ENCODE measurements around the gene HTN3. TPM values are rescaled to one million over a fixed set of nuclear protein-coding genes. Genes with fewer than 3 reads are reported as not detected.

HTN3 gene
- total RNA-seq, 1 experiment from 2014 or later: not detected

DNA sequence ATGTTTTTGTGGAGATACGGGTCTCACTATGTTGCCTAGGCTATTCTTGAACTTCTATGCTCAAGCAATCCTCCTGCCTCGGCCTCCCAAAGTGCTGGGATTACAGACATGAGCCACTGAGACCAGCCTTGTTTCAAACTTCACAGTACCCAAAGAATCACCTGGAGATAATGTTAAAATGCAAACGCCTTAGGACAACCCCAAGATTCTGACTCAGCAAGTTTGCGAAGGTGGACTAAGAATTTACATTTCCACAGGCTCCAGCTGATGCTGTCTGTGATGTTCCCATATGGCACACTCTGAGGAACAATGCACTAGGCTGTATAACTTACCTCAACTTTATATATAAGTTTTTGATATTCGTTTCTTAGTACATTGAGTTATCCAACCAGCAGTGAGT lies 33.5 kb upstream of the HTN3 start:
- Histone ChIP-seq H3K9me3 (ENCODE audit: insufficient read depth, low read depth) (no peaks in the 10 kb centered on the region), H3K79me2 (ENCODE audit: low read depth) (no peaks in the 10 kb centered on the region), H3K4me3 (no peak overlapping the region), H2AFZ (no peak overlapping the region), H3K9me2 (ENCODE audit: insufficient read depth) (no peaks in the 10 kb centered on the region), H4K20me1 (ENCODE audit: insufficient read depth) (no peaks in the 10 kb centered on the region), H3K4me2 (no peak overlapping the region), H3K4me1 (replicated peaks; ENCODE audit: insufficient read depth) (no peaks in the 10 kb centered on the region), H3K27me3 (ENCODE audit: insufficient read depth, low read depth) (no peaks in the 10 kb centered on the region), H3F3A (ENCODE audit: insufficient read depth, low read depth) (no peaks in the 10 kb centered on the region), H3K27ac (no peak overlapping the region), H3K36me3 (ENCODE audit: low read depth) (no peaks in the 10 kb centered on the region)
- intact Hi-C loops (cut with micrococcal nuclease; ENCODE audit: unreplicated experiment): no loop called here
- BruUV-seq (replicated peaks): no TSS peak
- no peak for TF ChIP-seq EZH2 (IDR thresholded peaks at IDR 0.05; ENCODE audit: low read depth)
- TF ChIP-seq, protein P1, sequence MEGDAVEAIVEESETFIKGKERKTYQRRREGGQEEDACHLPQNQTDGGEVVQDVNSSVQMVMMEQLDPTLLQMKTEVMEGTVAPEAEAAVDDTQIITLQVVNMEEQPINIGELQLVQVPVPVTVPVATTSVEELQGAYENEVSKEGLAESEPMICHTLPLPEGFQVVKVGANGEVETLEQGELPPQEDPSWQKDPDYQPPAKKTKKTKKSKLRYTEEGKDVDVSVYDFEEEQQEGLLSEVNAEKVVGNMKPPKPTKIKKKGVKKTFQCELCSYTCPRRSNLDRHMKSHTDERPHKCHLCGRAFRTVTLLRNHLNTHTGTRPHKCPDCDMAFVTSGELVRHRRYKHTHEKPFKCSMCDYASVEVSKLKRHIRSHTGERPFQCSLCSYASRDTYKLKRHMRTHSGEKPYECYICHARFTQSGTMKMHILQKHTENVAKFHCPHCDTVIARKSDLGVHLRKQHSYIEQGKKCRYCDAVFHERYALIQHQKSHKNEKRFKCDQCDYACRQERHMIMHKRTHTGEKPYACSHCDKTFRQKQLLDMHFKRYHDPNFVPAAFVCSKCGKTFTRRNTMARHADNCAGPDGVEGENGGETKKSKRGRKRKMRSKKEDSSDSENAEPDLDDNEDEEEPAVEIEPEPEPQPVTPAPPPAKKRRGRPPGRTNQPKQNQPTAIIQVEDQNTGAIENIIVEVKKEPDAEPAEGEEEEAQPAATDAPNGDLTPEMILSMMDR (conservative IDR thresholded peaks at IDR 0.05): no peak
- CTCF ChIA-PET: no interaction called here
- POLR2A ChIA-PET (ENCODE audit: unreplicated experiment): no interaction called here
- DNase-seq: no peak

- CTCF ChIA-PET: no interaction called here
- H3K36me3 ChIP-seq (ENCODE audit: low read depth): no peaks in the 10 kb centered on the region
- no peak within 1 kb of the TSS for H3K4me2 ChIP-seq
- POLR2A ChIA-PET (ENCODE audit: unreplicated experiment): no interaction called here
- no peak within 1 kb of the TSS for H2AFZ ChIP-seq
- H3F3A ChIP-seq (ENCODE audit: insufficient read depth, low read depth): no peaks in the 10 kb centered on the region
- no peaks in the 10 kb centered on the region for H3K79me2 ChIP-seq (ENCODE audit: low read depth)
- H3K27me3 ChIP-seq (ENCODE audit: insufficient read depth, low read depth): no peaks in the 10 kb centered on the region
- DNase-seq: no peak
- H3K9me3 ChIP-seq (ENCODE audit: insufficient read depth, low read depth): no peaks in the 10 kb centered on the region
- H3K4me1 ChIP-seq (replicated peaks; ENCODE audit: insufficient read depth): no peaks in the 10 kb centered on the region
- intact Hi-C loops (cut with micrococcal nuclease; ENCODE audit: unreplicated experiment): no loop called here
- H3K9me2 ChIP-seq (ENCODE audit: insufficient read depth): no peaks in the 10 kb centered on the region
- no TSS peak for BruUV-seq (replicated peaks)
- no peak within 1 kb of the TSS for H3K4me3 ChIP-seq
- no peaks in the 10 kb centered on the region for H4K20me1 ChIP-seq (ENCODE audit: insufficient read depth)
- H3K27ac ChIP-seq: no peak within 1 kb of the TSS
- TF ChIP-seq, protein P1 (conservative IDR thresholded peaks at IDR 0.05): no peak
- TF ChIP-seq EZH2 (IDR thresholded peaks at IDR 0.05; ENCODE audit: low read depth): no peak
These were observed 32.7 kb upstream of the HTN3 start, which contains the start of gene STATH for GRCh38 chr4:69995526-69996016. STATH (plus strand) TSS chr4:69995966; CDS start chr4:69998438, 2,472 bp downstream.

DNA sequence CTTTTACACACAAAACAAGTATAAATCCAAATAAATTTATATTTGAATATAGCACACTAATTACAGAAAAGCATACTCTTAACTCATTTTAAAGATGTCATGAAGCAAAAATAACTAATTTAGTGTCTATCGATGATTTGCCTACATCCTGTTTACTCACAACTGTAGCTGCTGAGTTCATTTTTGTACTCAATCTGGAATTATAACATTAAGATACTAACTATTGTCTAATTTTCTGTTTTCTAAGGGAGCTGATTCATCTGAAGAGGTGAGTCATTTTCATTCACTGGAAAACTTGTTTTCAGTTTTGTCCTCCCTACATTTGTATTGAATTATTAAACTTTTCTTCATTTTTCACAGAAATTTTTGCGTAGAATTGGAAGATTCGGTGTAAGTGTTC lies 28.8 kb upstream of the HTN3 start:
- no peaks in the 10 kb centered on the region for H3K4me1 ChIP-seq (replicated peaks; ENCODE audit: insufficient read depth)
- no peak for TF ChIP-seq EZH2 (IDR thresholded peaks at IDR 0.05; ENCODE audit: low read depth)
- TF ChIP-seq, protein P1 (conservative IDR thresholded peaks at IDR 0.05): no peak
- BruUV-seq (replicated peaks): no TSS peak
- intact Hi-C loops (cut with micrococcal nuclease; ENCODE audit: unreplicated experiment): no loop called here
- H4K20me1 ChIP-seq (ENCODE audit: insufficient read depth): no peaks in the 10 kb centered on the region
- no peak for DNase-seq
- ChIA-PET POLR2A (ENCODE audit: unreplicated experiment) (no interaction called here), CTCF (no interaction called here)
- H3K9me2 ChIP-seq (ENCODE audit: insufficient read depth): no peaks in the 10 kb centered on the region
- H3K27ac ChIP-seq: no peak overlapping the region
- H3K79me2 ChIP-seq (ENCODE audit: low read depth): no peaks in the 10 kb centered on the region
- no peak overlapping the region for H2AFZ ChIP-seq
- H3K4me3 ChIP-seq: no peak overlapping the region
- no peaks in the 10 kb centered on the region for H3K27me3 ChIP-seq (ENCODE audit: insufficient read depth, low read depth)
- H3K4me2 ChIP-seq: no peak overlapping the region
- no peaks in the 10 kb centered on the region for H3K36me3 ChIP-seq (ENCODE audit: low read depth)
- H3F3A ChIP-seq (ENCODE audit: insufficient read depth, low read depth): no peaks in the 10 kb centered on the region
- H3K9me3 ChIP-seq (ENCODE audit: insufficient read depth, low read depth): no peaks in the 10 kb centered on the region
